PC-9 (cell line): ENCODE data around the gene DAPK1. TPM values are rescaled to one million over a fixed set of nuclear protein-coding genes. Genes with fewer than 3 reads are reported as not detected.
A peak's percentile ranks its signal among the peaks of the same experiment; 100 is the strongest.

ENCODE experiments used
- BruUV-seq: library from RNA; stranded (reverse); fragments of 400-500 nt; replicated peaks from 2 replicates; lab custom pipeline; 2021; lab: Mats Ljungman, UMichigan
- CTCF ChIA-PET: fragments of 300-600 bp; sonication (Branson Sonifier 250); formaldehyde crosslinking; loops from one replicate; lab custom pipeline; 2022; ENCODE audit warnings: antibody characterized with exemption; lab: Charles Lee
- POLR2A ChIA-PET: fragments of 300-600 bp; sonication (Branson Sonifier 250); formaldehyde crosslinking; loops from one replicate; lab custom pipeline; 2022; ENCODE audit warnings: antibody characterized with exemption; ENCODE audit not compliant: unreplicated experiment; lab: Charles Lee
- DNase-seq, 2 experiments: peaks; one replicate each; pipeline versions ENCODE4 v3.0.0 to v3.0.0-alpha.2; 2015 to 2022; ENCODE audit warnings: mixed read lengths in 1 of 2
- H2AFZ ChIP-seq: fragments of 200-600 bp; sonication (generic); 2 replicates; pipeline ENCODE4 v1.8.1; 2017; ENCODE audit warnings: antibody characterized with exemption
- H3F3A ChIP-seq: fragments of 200-600 bp; sonication (generic); 2 replicates; pipeline ENCODE4 v1.8.1; 2017; ENCODE audit warnings: antibody characterized with exemption, mild to moderate bottlenecking, low read depth; ENCODE audit not compliant: insufficient read depth
- H3K27ac ChIP-seq: fragments of 200-600 bp; sonication (generic); 2 replicates; pipeline ENCODE4 v1.6.1; 2016; ENCODE audit warnings: mixed run types
- H3K27me3 ChIP-seq: fragments of 200-600 bp; sonication (generic); 2 replicates; pipeline ENCODE4 v1.6.1; 2016; ENCODE audit warnings: low read depth, mixed run types; ENCODE audit not compliant: insufficient read depth
- H3K36me3 ChIP-seq: fragments of 200-600 bp; sonication (generic); 2 replicates; pipeline ENCODE4 v1.6.1; 2016; ENCODE audit warnings: low read depth, mixed run types
- H3K4me1 ChIP-seq: fragments of 200-600 bp; sonication (generic); replicated peaks from 2 replicates; pipeline ENCODE4 v1.6.1; 2016; ENCODE audit warnings: mixed run types; ENCODE audit not compliant: insufficient read depth
- H3K4me2 ChIP-seq: fragments of 200-600 bp; sonication (generic); 2 replicates; pipeline ENCODE4 v1.6.1; 2017; ENCODE audit warnings: mixed run types
- H3K4me3 ChIP-seq: fragments of 200-600 bp; sonication (generic); 2 replicates; pipeline ENCODE4 v1.6.1; 2016; ENCODE audit warnings: mixed run types
- H3K79me2 ChIP-seq: fragments of 200-600 bp; sonication (generic); 2 replicates; pipeline ENCODE4 v1.6.1; 2017; ENCODE audit warnings: low read depth, mixed run types
- H3K9me2 ChIP-seq: fragments of 200-600 bp; sonication (generic); 2 replicates; pipeline ENCODE4 v1.8.1; 2017; ENCODE audit warnings: mild to moderate bottlenecking; ENCODE audit not compliant: insufficient read depth
- H3K9me3 ChIP-seq: fragments of 200-600 bp; sonication (generic); 2 replicates; pipeline ENCODE4 v1.8.1; 2016; ENCODE audit warnings: low read depth; ENCODE audit not compliant: insufficient read depth
- H4K20me1 ChIP-seq: fragments of 200-600 bp; sonication (generic); 2 replicates; pipeline ENCODE4 v1.8.1; 2017; ENCODE audit not compliant: insufficient read depth
- CTCF ChIP-seq: fragments of 200-600 bp; sonication (generic); conservative IDR thresholded peaks from 2 replicates; pipeline ENCODE4 v1.6.1; 2017; ENCODE audit warnings: mixed run types, antibody characterized with exemption, mild to moderate bottlenecking, moderate library complexity
- EZH2 ChIP-seq: fragments of 200-600 bp; sonication (generic); IDR thresholded peaks from 2 replicates; pipeline ENCODE4 v1.8.0; 2017; ENCODE audit warnings: antibody characterized with exemption, low read depth
- intact Hi-C: fragments of 100-400 bp; cut with micrococcal nuclease; formaldehyde crosslinking; loops from one replicate; pipeline ENCODE4 v1.10.0; 2022; ENCODE audit not compliant: unreplicated experiment
- total RNA-seq: library from RNA; stranded (reverse); gene quantifications from 2 replicates; pipeline ENCODE4 v1.2.3, GENCODE V29; 2021

DAPK1 gene
- total RNA-seq, 1 experiment from 2014 or later: 100 TPM

GRCh38 chr9:87525546-87526303 lies 28.1 kb downstream of the DAPK1 start:
- BruUV-seq: no TSS peak
- Histone ChIP-seq H3K9me3 (no peaks in the 10 kb centered on the region), H3K4me2 (no peak overlapping the region), H3K36me3 (no peaks in the 10 kb centered on the region), H3K79me2 (peaks cover 11% of the 10 kb centered on the region; the same call in 1 of the 2 replicates), H3K4me1 (peaks cover 17% of the 10 kb centered on the region), H3K27me3 (no peaks in the 10 kb centered on the region), H4K20me1 (no peaks in the 10 kb centered on the region), H2AFZ (no peak overlapping the region), H3K27ac (no peak overlapping the region), H3K4me3 (no peak overlapping the region), H3K9me2 (no peaks in the 10 kb centered on the region), H3F3A (0 out of 2 replicates have a peak, but pooled peaks cover 5% of the 10 kb centered on the region)
- no peak for TF ChIP-seq CTCF
- TF ChIP-seq EZH2: no peak
- intact Hi-C loops: no loop called here
- POLR2A ChIA-PET: no interaction called here
- no peak for DNase-seq
- CTCF ChIA-PET: interaction anchor here (0.5 kb wide), 1 partner anchor 1112 kb away, joined by 5 read pairs; no protein-coding TSS in a partner anchor

GRCh38 chr9:87527211-87527916 lies 29.7 kb downstream of the DAPK1 start:
- Histone ChIP-seq H3K9me3 (no peaks in the 10 kb centered on the region), H3F3A (0 out of 2 replicates have a peak, but pooled peaks cover 5% of the 10 kb centered on the region), H3K27me3 (no peaks in the 10 kb centered on the region), H3K36me3 (no peaks in the 10 kb centered on the region), H3K4me3 (no peak overlapping the region), H3K4me1 (peaks cover 17% of the 10 kb centered on the region), H3K79me2 (peaks cover 26% of the 10 kb centered on the region), H3K9me2 (no peaks in the 10 kb centered on the region), H3K4me2 (no peak overlapping the region), H4K20me1 (no peaks in the 10 kb centered on the region), H3K27ac (no peak overlapping the region), H2AFZ (no peak overlapping the region)
- no peak for TF ChIP-seq EZH2
- TF ChIP-seq CTCF: no peak
- CTCF ChIA-PET: no interaction called here
- intact Hi-C loops: no loop called here
- no TSS peak for BruUV-seq
- DNase-seq: no peak
- POLR2A ChIA-PET: interaction anchor here (0.6 kb wide), 1 partner anchor 39 kb away, joined by 9 read pairs; no protein-coding TSS in a partner anchor

- ChIA-PET POLR2A (no interaction called here), CTCF (no interaction called here)
- Histone ChIP-seq H3K27me3 (no peaks in the 10 kb centered on the region), H3K27ac (no peak overlapping the region), H3K9me2 (no peaks in the 10 kb centered on the region), H2AFZ (no peak overlapping the region), H3K79me2 (peaks cover 20% of the 10 kb centered on the region), H3F3A (0 out of 2 replicates have a peak, but pooled peaks cover 5% of the 10 kb centered on the region), H3K36me3 (no peaks in the 10 kb centered on the region), H4K20me1 (no peaks in the 10 kb centered on the region), H3K4me2 (peak overlapping the region; percentile 44; the same call in 1 of the 2 replicates), H3K4me3 (no peak overlapping the region), H3K9me3 (no peaks in the 10 kb centered on the region), H3K4me1 (peaks cover 17% of the 10 kb centered on the region)
- no peak for TF ChIP-seq EZH2
- TF ChIP-seq CTCF: no peak
- intact Hi-C loops: no loop called here
- DNase-seq: no peak
- BruUV-seq: no TSS peak
These were observed 31.3 kb downstream of the DAPK1 start for GRCh38 chr9:87528969-87529368.
